NCI-H2196 (cell line): ENCODE results near the gene AKAP13.
"Not testable (repeated sequence)": the region's sequence is repeated elsewhere in the genome, so short reads cannot be mapped to it uniquely, and the experiment has no call there.

Experiments used
- DNase-seq: peaks from one replicate; lab custom pipeline; 2025; ENCODE audit not compliant: unreplicated experiment; lab: John Stamatoyannopoulos, UW

Gene AKAP13

DNA sequence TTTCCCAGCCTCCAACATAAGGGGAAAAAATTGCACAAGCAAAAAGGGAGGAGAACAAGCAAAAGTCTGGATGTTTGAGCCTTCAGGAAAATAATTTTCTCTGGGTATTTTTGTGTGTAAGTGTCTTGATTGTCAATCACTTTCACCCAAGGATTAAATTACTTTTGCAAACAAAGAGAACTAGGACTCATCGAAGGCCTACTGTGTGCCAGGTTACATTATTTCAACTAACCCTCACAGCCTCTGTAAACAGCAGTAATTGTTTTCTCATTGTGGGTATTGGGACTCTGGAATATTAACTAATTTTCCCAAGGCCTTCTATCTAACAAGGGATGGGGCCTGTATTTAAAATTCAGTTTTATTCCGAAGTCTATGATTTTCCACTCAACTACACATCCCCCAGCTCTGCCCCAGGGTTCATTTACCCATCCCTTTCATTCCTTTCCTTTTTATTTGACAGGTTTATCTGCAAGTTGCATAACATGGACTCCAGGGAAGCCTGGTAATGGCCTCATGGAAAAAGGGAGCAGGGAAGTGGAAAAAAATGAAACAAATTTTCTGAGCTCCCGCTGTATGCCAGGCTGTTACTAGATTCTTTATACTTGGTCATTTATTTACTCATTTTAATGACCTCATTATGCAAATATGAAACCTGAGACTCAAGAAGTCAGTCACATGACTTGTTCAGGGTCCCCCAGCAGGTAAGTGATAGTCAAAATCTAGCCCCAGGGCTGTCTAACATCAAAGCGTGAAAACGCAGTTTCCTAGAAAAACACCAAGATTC is 32.9 kb upstream of the AKAP13 start:
- DNase-seq: not testable (repeated sequence)

DNA sequence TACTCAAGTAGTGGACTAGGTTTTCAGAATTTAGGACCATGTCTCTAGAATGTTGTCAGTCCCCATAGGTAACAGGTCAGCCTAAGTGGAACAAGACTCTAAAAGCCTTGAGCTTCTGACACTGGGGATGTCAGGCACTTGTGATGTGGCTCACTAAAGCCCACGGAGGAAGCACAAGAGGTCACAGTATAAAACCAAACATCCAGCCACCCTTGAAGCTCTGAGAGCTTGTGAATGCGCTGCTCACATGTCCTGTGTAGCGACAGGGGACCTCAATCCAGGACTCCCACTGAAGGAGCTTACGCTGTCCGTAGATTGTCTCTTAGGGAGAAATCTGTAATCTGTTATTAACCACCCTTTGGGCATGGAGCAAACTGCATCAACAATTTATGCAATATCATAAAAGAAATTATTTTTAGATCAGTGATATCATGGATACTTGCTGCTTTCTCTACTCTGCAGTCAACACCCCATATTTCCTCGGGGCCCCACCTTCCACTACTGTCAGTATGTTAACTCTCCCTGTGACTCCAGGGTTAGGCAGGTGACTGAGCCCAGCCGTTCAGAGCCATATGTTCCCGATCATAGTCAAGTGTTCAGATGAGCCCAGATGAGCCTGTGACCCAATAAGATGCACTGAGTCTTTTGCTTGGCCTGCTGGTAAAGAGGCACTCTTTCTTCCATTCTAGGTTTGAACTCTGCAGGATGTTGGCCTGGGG is 32.2 kb upstream of the AKAP13 start:
- DNase-seq: not testable (repeated sequence)

DNA sequence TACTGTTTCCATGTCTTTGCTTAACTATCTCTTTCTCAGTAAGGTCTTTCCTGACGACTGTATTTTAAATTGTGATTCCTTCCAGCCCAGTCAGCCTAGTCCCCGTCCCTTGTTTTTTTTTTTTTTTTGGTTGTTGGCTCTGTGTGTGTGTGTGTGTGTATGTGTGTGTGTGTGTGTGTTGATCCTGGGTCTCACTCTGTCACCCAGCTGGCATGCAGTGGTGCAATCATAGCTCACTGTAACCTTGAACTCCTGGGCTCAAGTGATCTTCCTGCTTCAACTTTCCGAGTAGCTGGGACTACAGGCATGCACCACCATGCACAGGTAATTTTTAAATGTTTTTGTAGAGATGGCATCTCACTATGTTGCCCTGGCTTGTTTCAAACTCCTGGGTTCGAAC is 31.3 kb upstream of the AKAP13 start:
- not testable (repeated sequence) for DNase-seq

DNA sequence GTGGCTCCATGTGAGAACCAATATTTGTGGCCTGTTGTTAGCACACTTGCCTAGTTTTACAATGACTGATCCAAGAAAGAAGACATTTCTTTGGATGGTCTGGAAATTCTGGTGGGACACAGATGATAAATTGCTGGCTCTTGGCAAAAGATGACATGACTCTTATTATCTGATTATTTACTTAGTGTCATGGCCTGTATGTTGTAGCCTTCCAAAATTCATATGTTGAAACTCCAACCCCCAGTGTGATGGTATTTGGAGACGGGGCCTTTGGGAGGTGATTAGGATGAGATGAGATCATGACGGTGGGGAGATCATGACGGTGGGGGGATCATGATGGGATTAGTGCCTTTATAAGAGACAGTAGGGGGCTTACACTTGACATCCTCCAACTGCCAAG is 30.0 kb upstream of the AKAP13 start:
- DNase-seq: no peak

DNA sequence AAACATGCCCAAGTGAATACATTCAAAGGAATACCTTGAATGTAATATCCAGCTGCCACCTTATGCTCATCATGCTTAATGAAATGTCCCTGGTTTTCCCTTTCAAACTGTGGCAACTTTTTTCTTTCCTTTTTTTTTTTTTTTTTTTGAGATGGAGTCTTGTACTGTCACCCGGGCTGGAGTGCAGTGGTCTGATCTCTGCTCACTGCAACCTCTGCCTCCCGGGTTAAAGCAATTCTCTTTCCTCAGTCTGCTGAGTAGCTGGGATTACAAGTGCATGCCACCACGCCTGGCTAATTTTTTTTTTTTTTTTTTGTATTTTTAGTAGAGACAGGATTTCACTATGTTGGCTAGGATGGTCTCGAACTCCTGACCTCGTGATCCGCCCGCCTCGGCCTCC is 28.9 kb upstream of the AKAP13 start:
- DNase-seq: not testable (repeated sequence)

DNA sequence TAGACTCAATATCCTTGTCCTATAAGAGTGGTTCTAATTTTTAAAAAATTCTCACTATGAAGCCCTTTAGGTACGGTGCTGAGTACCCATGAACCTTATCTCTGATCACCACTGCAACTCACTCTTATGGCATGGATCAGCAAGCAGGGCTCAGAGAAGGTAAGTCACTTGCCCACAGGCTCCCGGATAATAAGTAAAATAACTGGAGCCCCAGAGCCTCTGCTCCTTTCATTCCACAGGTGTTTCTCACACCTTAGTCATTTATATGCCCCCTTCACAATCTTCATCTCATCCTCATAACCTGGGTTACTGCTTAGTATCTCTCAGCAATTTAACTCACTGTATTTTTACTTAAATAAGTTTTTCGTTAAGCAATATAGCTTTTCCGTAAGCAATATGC is 28.4 kb upstream of the AKAP13 start:
- no peak for DNase-seq

DNA sequence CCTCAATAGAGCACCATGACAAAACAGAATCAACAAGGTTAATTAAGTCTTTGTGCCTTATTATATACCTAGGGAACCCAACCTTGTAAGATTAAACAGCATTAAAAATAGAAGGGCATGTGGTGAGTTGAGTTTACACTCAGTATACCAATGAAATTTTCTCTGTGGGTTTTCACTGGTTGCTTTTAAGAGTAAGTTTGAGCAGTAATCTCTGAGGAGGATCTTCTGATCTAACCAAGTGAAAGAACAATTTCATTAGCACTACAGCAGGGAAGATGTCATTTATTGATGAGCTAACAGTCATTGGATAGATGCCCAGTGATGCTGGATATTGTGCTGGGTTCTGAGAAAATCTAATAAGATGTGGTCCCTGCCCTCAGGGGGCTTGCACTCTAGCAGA is 26.9 kb upstream of the AKAP13 start:
- no peak for DNase-seq

DNA sequence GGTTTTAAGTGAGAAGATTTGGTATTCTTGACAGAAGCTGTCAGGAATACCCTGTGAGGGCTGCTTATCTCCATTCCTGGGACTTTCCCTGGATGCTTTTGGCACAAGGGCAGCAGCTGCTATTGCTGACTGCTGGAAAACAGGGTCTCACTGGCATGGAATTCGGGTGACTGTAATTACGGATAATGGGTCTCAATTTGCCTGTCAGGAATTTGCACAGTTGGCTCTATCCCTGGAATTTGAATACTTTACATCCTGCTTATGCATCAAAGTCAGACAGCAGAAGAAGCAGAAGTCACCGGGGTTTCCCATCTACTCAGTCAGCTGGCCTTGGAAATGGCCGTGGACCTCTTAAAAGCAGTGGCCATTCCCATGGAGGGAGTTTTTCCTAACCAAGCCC is 25.9 kb upstream of the AKAP13 start:
- DNase-seq: no peak

DNA sequence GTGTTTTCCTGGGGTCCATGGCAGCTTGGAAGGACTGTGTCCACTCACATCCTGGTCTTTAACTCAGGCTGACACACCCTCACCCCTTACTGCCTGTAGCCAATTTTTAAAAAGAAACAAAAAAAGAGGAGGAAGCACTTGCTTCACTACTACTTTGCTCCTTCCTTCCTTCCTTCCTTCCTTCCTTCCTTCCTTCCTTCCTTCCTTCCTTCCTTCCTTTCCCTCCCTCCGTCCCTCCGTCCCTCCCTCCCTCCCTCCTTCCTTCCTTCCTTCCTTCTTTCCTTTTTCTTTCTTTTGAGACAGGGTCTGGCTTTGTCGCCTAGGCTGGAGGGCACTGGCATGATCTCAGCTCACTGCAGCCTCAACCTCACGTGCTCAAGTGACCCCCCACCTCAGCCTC is 25.5 kb upstream of the AKAP13 start:
- DNase-seq: no peak

DNA sequence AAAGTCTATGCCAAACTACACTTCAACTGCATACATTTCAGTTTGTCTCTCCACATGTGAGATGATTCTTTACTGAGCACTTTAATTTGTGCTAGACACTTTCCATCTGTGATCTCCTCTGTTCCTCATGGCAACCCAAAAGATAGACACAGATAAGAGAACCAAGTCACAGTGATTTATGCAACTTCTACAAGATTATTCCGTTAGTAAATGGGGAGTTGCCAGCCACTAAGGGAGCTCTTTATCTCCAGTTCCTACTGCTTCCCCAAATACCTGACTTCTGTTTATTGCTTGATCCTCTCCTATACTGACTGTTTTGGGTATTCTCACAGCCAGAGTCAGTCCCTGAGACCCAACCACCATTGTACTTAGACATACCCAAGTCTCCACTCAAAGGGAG is 24.1 kb upstream of the AKAP13 start:
- no peak for DNase-seq

DNA sequence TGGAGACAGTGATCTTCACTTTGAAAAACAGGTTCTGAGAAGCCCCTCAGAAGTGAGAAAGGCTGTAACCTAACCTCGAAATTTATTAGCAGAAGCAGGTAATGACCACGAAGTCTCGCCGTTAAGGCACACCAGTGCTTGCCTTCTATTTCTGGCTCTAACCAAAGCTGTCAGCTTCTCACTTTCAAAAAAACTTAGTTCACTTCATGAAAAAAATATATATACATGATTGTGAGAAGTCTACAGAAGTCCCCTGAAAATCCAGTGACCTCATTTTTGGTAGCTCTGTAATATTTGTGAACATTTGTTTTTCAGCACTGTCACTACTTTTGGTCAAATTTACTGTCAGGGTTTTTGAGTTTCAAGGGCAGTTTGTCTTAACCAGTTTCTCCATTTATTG is 19.1 kb upstream of the AKAP13 start:
- no peak for DNase-seq

DNA sequence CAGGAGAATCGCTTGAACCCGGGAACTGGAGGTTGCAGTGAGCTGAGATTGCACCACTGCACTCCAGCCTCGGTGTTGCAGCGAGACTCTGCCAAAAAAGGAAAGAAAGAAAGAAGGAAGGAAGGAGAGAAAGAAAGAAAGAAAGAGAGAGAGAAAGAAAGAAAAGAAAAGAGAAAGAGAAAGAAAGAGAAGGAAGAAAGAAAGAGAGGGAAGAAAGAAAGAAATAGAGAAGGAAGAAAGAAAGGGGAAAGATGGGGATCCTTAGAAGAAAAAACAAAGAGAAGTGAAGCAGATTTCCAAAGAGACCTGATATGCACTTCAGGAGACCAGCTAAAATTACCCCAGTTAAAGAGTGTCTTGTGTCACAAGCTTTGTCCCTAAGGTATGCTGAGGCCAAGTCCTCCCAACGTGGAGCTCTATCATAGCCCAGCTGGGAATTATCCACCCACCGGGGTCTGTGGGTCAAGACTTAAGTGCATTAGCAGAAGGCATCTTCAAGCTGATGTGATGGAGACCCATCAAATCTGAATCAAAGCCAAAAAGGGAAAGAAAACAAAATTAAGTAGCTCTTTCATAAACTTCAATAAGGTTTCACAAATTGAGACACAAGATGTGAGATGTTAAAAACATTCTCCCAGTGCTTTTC is 17.8 kb upstream of the AKAP13 start:
- DNase-seq: no peak

DNA sequence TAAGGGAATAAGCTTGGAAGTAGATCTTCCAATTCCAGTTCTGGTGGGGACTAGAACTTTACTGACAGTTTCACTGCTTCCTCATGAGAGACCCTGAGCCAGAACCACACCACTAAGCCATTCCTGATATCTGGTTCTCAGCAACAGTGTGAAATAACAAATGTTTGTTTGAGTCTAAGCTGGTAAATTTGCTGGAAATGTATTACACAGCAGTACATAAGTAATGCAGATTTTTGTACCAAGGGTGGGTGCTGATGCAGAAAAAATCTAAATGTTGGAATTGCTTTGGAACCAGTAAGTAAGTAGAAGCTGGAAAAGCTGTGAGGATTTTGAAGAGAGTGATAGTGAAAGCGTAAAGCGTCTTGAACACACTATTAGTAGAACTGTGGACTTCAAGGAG is 14.4 kb upstream of the AKAP13 start:
- no peak for DNase-seq

DNA sequence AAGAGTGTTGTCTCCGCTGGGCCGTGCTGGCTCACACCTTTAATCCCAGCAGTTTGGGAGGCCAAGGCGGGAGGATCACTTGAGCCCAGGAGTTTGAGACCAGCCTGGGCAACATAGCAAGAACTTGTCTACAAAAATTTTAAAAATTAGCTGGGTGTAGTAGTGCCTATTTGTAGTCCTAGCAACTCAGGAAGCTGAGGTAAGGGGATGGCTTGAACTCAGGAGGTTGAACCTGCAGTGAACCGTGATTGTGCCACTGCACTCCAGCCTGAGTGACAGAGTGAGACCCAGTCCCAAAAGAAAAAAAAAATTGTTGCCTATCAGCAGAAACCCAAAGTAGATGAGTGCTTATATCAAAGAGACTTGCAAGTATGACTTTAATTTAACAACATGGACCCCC is 12.7 kb upstream of the AKAP13 start:
- no peak for DNase-seq

DNA sequence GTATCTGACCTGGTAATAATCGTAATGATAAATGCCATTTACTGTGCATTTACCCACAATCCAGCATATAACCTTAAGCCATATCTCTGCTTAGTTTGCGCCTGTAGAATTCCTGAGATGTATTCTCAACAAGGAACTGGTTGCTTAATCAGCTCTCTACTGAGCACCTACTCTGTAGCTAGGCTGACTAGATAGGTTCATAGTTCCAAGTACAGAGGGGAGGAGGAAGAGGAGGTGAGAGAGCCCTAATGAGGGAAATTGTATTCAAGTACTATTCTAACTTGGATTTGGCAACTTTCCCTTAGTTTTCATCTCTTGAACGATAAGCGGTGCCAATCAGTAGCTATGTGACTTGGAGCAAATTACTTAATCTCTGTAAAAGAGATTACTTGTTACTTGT is 5.6 kb upstream of the AKAP13 start:
- DNase-seq: no peak

DNA sequence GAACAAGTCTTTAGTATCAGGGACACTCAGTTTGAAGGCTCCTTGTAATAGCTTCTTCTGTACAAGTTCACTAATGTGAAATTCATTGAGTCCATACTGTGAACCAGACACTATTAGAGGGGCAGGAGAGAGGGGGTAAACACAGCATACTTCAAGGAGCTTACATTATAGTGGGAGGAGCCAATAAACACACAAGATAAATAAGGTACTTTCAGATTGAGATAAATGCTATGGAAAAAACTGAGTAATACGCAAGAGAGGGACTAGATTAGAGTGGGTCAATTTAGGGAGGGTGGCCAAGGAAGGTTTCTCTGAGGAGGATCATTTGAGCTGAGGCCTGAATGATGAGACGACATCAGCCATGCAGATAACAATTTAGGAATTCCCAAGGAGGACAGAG is 3.1 kb upstream of the AKAP13 start:
- DNase-seq: no peak

DNA sequence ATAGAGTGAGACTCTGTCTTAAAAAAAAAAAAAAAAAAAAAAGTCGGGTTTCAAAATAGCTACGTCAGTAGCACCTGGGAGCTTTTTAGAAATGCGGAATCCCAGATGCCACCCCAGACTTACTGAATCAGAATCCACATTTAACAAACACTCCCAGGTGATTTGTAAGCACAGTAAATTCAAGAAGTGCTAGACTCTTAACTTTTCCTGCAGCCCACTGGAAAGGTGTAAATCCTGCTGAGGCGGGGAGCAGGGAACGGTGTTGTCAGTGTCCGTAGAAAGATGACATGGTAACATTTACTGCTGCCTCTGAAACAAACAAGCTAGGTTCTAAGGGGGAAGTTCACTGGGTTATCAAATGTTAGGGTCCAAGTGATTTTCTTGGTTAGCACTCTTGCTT is 2.4 kb upstream of the AKAP13 start:
- DNase-seq: no peak

DNA sequence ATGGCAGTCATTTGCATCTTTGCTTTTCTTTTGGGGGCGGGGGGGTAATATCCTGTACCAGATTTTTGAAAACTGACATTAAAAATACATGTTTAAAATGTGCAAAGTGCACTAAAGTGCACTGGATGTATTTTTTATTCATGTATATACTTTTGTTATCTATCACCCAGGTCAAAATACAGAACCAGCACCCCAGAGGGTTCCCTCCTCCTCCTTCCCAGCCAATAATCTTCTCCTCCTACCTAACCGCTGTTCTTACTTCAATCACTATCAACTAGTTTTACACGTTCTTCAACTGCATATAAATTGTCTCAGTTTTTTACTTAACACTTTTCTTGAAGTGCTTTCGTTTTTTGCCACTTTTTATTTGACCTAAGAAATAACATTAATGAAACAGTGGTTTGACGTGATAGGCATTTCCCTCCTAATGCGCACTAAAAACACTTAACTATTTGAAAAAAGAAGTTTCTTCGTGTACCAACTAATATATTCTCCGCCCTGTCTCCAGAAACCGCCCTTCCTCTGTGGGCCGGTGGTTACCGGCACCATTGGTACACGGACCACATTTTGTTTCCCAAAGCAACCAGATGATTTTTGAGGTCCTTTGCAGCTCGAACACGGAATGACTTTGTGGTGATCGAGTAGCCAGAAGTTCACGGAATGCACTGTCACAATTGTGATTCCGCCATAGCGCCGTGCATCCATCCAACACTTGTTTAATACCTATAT is 836 bp upstream of the AKAP13 start:
- no peak for DNase-seq

DNA sequence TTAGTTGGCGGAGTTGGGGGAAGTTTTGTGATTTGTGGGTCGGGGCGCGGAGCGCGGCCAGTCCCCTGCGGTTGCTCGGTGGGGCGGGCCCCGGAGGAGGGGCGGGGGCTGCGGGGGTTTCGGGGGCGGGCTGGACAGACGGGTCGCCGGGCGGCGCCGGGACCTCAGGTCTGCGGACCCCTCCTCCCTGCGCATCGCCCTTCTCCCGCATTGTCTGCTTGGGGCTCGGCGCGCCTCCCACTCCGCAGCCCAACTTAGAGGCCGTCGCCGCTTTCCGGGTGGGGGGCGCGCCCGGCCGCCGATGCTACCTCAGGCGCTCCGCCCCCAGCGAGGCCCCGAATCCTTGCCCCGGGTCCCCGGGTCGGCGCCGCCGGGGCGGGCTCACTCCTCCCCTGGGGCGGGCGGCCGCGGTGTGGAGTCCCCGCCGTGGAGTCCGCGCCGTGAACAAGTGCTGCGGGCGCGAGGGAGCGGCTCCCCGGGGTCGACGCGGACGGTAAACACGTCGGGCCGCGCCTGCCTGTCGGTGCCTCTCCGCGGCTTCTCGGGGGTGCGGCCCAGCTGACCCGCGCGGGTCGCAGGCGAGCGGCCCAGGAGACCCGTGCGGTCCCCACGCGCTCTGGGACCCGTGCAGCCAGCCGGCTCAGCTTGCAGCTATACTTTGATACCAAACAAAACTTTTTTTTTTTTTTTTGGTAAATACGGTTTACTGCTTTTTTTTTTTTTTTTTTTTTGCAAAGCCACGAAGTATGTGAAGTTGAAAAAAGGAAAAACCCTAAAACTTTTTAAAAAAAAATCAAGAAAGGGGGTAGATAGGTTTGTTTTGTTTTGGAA is 624 bp downstream of the AKAP13 start:
- peak; percentile 4 for DNase-seq

DNA sequence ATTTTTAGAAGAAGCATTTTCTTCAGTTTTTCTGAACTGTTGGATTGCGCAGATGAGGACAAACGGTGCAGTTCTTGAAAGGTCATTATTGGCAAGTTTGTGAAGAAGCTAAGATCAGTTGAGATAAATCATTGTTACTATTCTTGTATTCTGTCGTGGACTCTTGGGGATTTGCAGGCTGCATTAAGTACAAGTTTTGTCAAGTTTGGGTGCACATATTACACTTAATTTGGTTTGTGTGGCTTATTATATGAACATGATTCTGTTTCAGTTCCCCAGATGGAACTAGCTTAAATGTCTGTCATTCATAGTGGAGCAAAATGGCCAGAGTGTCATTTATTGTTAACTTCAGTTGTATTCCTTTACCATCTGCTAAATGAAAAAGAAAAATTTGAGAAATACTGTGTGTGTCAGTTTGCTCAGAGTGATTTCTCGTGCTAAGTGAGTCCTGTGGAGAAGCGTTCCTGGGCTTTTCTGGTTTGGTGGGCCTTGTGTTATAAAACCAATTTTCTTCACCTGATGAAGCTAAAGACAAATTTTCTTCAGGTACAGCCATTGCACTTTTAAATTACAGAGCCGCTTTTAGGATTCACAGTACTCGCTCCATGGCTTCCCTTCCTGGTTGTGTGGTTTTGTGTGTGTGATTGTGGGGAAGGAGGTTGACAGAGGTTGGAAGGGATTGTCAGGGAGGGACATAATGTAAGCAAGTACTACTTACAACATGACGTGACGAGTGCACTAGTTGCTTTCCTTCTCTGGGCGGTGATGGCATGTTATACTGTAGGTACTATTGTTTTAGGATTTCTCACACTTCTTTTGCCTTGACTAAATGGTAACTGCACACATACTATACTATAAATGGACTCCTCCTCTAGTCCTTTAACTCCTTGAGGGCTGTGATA is 1.7 kb downstream of the AKAP13 start:
- DNase-seq: no peak
